NT2/D1 (cell line): ENCODE measurements around the gene CDC42EP5.
A peak's percentile ranks its signal among the peaks of the same experiment; 100 is the strongest.

Experiments used
- DNase-seq: peaks from one replicate; pipeline ENCODE4 v3.0.0-alpha.2; 2011; ENCODE audit warnings: low read depth, low spot score
- H3K27me3 ChIP-seq: 2 replicates; pipeline ENCODE4 v1.6.0; 2011; ENCODE audit warnings: mild to moderate bottlenecking; ENCODE audit not compliant: insufficient read length, insufficient read depth
- H3K36me3 ChIP-seq: 2 replicates; pipeline ENCODE4 v1.6.1; 2011; ENCODE audit warnings: mild to moderate bottlenecking, low read length, mixed read lengths; ENCODE audit not compliant: insufficient read depth, insufficient read length
- H3K4me1 ChIP-seq: 2 replicates; pipeline ENCODE4 v1.5.1; 2011; ENCODE audit not compliant: insufficient read depth, insufficient read length
- H3K4me3 ChIP-seq: 2 replicates; pipeline ENCODE4 v1.5.1; 2011; ENCODE audit warnings: low read depth; ENCODE audit not compliant: insufficient read length
- H3K9ac ChIP-seq: 2 replicates; pipeline ENCODE4 v1.6.0; 2011; ENCODE audit warnings: low read depth; ENCODE audit not compliant: insufficient read length
- H3K9me3 ChIP-seq: 2 replicates; pipeline ENCODE4 v1.5.1; 2011; ENCODE audit warnings: mild to moderate bottlenecking, low read length; ENCODE audit not compliant: insufficient read depth
- SUZ12 ChIP-seq: IDR thresholded peaks from 2 replicates; pipeline ENCODE4 v1.6.1; 2011; ENCODE audit not compliant: insufficient read length, insufficient read depth; ENCODE audit errors: extremely low read depth
- YY1 ChIP-seq: IDR thresholded peaks from 2 replicates; pipeline ENCODE4 v1.6.1; 2011; ENCODE audit not compliant: insufficient read length, insufficient read depth
- ZNF274 ChIP-seq: IDR thresholded peaks from 2 replicates; pipeline ENCODE4 v1.6.1; 2011; ENCODE audit warnings: mild to moderate bottlenecking, low read depth, low read length

The CDC42EP5 gene

GRCh38 chr19:54462655-54463530 lies 10.2 kb downstream of the CDC42EP5 start:
- TF ChIP-seq SUZ12, result no peak
- TF ChIP-seq ZNF274, result no peak
- TF ChIP-seq YY1, result no peak
- DNase-seq, result no peak
- H3K36me3 ChIP-seq, result peaks cover 39% of the 10 kb centered on the region
- H3K9me3 ChIP-seq, result no peaks in the 10 kb centered on the region
- peaks cover 7% of the 10 kb centered on the region for H3K4me1 ChIP-seq
- H3K27me3 ChIP-seq, result no peaks in the 10 kb centered on the region
- H3K9ac ChIP-seq, result peak overlapping the region; percentile 95
- peak overlapping the region; percentile 80 for H3K4me3 ChIP-seq

DNA sequence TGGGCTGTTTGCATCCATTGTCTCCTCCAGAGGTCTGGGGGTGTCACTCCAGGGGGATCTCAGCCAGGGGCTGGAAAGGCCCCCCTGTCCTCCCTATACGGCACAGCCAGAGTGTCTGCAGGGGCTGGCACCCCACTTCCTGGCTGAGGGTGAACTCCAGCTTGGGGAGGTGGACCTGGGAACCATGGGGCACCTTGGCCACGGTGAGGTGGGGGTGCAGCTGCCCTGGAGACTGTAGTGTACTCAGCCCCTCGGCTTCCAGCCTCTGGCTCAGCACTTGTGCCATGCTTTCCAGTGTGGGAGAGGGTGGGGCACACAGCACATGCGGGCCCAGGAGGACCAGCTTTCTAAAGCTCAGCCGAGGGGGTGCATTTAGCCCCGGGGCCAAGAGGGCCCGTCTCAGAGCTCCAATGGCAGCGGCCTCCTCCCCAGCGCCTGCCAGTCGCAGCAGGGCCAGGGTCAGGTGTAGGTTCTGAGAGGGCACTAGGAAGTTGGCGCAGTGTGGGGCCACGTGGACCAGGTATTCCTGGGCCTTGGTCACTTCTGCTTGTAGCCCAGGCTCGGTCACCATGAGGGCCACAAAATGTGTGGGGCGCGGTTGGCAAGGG lies 10.9 kb downstream of the CDC42EP5 start:
- H3K27me3 ChIP-seq, result no peaks in the 10 kb centered on the region
- peak overlapping the region; percentile 95 for H3K9ac ChIP-seq
- peaks cover 7% of the 10 kb centered on the region for H3K4me1 ChIP-seq
- peaks cover 43% of the 10 kb centered on the region for H3K36me3 ChIP-seq
- H3K4me3 ChIP-seq, result peak overlapping the region; percentile 80
- no peaks in the 10 kb centered on the region for H3K9me3 ChIP-seq
- TF ChIP-seq YY1, result no peak
- TF ChIP-seq ZNF274, result no peak
- TF ChIP-seq SUZ12, result no peak
- DNase-seq, result no peak

DNA sequence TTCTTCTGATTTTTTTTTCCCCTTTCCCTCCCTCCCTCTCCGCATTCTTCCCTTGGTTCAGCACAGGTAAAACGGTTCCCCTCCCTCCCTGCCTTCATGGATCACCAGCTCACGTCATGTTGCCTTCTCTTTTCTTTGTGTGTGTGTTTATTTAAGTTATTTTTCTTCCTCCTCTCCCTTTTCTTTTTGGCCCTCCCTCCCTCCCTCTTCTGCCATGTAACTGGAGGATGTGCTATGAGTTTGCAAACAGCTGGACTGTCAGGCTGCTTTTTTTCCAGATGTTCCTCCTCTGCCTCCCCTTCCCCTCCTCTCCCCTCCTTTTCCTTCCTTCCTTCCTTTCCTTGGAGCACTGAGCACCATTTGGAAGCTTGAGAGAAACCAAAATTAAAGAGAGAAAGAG lies 11.5 kb downstream of the CDC42EP5 start:
- no peaks in the 10 kb centered on the region for H3K27me3 ChIP-seq
- H3K9ac ChIP-seq, result peak overlapping the region; percentile 95
- peak overlapping the region; percentile 80 for H3K4me3 ChIP-seq
- TF ChIP-seq YY1 (no peak), SUZ12 (no peak), ZNF274 (no peak)
- H3K36me3 ChIP-seq, result peaks cover 49% of the 10 kb centered on the region
- DNase-seq, result no peak
- peaks cover 7% of the 10 kb centered on the region for H3K4me1 ChIP-seq
- no peaks in the 10 kb centered on the region for H3K9me3 ChIP-seq

DNA sequence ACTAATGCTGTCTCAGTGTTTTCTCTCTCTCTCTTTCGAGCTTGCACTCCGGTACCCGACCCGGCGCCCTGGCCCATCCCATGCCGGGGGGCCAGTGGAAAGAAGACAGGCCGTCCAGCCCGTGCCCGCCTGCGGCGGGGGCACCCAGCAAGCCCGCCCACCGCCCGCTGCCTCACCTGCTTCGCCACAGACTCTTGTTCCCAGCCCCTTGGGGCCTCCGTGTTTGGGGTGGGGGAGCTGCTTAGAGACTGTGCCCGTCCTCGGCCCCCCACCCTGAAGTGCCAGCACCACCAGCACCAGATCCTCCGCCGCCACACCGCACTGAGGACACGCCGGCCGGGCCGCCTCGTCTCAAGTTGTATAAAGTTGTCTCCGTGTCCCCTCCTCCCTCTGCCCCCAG lies 11.9 kb downstream of the CDC42EP5 start:
- Histone ChIP-seq H3K9ac (peak overlapping the region; percentile 95), H3K36me3 (peaks cover 53% of the 10 kb centered on the region), H3K4me3 (no peak overlapping the region), H3K9me3 (no peaks in the 10 kb centered on the region), H3K4me1 (peaks cover 7% of the 10 kb centered on the region), H3K27me3 (no peaks in the 10 kb centered on the region)
- TF ChIP-seq ZNF274, result no peak
- no peak for TF ChIP-seq YY1
- no peak for TF ChIP-seq SUZ12
- DNase-seq, result no peak

- TF ChIP-seq ZNF274 (no peak), SUZ12 (no peak), YY1 (no peak)
- H3K4me1 ChIP-seq, result peaks cover 7% of the 10 kb centered on the region
- H3K9ac ChIP-seq, result no peak overlapping the region
- H3K27me3 ChIP-seq, result no peaks in the 10 kb centered on the region
- no peak for DNase-seq
- H3K9me3 ChIP-seq, result no peaks in the 10 kb centered on the region
- no peak overlapping the region for H3K4me3 ChIP-seq
- H3K36me3 ChIP-seq, result peaks cover 61% of the 10 kb centered on the region
Measured at GRCh38 chr19:54460230-54461005, 12.7 kb downstream of the CDC42EP5 start.

DNA sequence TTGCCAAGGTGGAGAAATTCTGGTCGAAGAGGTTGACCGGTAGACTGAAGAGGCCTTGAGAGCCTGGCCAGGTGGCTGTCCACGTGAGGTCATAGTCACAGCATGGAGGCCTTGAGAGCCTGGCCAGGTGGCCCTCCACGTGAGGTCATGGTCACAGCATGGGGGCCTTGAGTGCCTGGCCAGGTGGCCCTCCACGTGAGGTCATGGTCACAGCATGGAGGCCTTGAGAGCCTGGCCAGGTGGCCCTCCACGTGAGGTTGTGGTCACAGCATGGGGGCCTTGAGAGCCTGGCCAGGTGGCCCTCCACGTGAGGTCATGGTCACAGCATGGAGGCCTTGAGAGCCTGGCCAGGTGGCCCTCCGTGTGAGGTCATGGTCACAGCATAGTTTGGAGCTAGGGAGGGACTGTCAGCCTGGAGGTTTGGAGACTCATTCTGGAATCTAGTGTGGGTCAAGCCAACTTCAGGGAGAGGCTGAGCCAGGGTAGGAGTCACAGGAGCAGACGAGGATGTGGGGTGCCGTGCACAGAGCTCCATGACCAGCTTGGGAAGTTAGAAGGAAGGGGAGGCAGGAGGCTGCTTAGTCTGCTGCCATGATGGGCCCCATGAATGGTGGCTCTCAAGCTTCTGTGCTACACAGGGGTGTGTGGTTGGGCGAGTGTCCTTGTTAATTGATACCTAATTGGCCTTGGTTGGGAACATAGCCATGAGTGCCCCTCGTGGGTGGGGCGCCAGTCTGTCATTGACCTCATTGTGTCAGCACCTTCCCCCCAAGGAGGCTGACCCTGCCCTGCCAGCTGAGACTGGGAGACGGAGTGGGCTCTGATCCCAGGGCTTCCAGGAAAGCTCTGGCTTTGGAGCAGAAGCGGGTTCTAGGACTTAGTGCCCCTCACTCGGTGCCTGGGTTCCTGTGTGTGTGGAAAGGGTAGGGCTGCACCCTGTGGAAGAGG lies 13.5 kb downstream of the CDC42EP5 start:
- peaks cover 7% of the 10 kb centered on the region for H3K4me1 ChIP-seq
- no peaks in the 10 kb centered on the region for H3K27me3 ChIP-seq
- H3K9ac ChIP-seq, result no peak overlapping the region
- DNase-seq, result no peak
- H3K4me3 ChIP-seq, result no peak overlapping the region
- peaks cover 69% of the 10 kb centered on the region for H3K36me3 ChIP-seq
- H3K9me3 ChIP-seq, result no peaks in the 10 kb centered on the region
- TF ChIP-seq SUZ12, result no peak
- no peak for TF ChIP-seq ZNF274
- TF ChIP-seq YY1, result no peak
